GM18520 (cell line): ENCODE measurements around the gene LRRC45.

Experiments used
- ATAC-seq: cut with Tn5 transposase; IDR thresholded peaks from one replicate; pipeline ENCODE4 v1.9.1; 2021; ENCODE audit not compliant: unreplicated experiment

LRRC45 gene

GRCh38 chr17:82080048-82080788 lies 57.1 kb downstream of the LRRC45 start:
- ATAC-seq, result no peak
